CD4-positive, alpha-beta memory T cell (primary cell): ENCODE results near the gene SLC9C1. TPM values are rescaled to one million over a fixed set of nuclear protein-coding genes. Genes with fewer than 3 reads are reported as not detected.

ENCODE experiments used
- CTCF ChIA-PET: fragments of 350-600 bp; sonication (Branson Sonifier 250); formaldehyde crosslinking; loops from one replicate; lab custom pipeline; 2021; ENCODE audit warnings: inconsistent platforms; ENCODE audit not compliant: partially characterized antibody; lab: Charles Lee
- POLR2A ChIA-PET: fragments of 350-600 bp; sonication (Branson Sonifier 250); formaldehyde crosslinking; loops from one replicate; lab custom pipeline; 2021; ENCODE audit not compliant: partially characterized antibody; lab: Charles Lee
- DNase-seq, 5 donors: peaks; one replicate each; pipeline versions ENCODE4 v3.0.0 to v3.0.0-alpha.2; 2020 to 2022; ENCODE audit warnings: mixed read lengths in 1 of 5
- H3K27ac ChIP-seq: one replicate; pipeline ENCODE4 v1.7.0; 2013; ENCODE audit warnings: low read depth, low read length
- H3K27me3 ChIP-seq: 2 replicates; pipeline ENCODE4 v1.7.0; 2013; ENCODE audit warnings: mild to moderate bottlenecking, low read length, moderate library complexity; ENCODE audit not compliant: insufficient read depth
- H3K36me3 ChIP-seq: 2 replicates; pipeline ENCODE4 v1.7.0; 2013; ENCODE audit warnings: mild to moderate bottlenecking, low read length, moderate library complexity; ENCODE audit not compliant: insufficient read depth
- H3K4me1 ChIP-seq: 2 replicates; pipeline ENCODE4 v1.7.0; 2013; ENCODE audit warnings: mild to moderate bottlenecking, low read length, moderate library complexity; ENCODE audit not compliant: insufficient read depth
- H3K4me3 ChIP-seq, 2 donors: one replicate each; pipeline ENCODE4 v1.7.0; 2013; ENCODE audit warnings: low read length in 2 of 2, mild to moderate bottlenecking in 1 of 2
- H3K9me3 ChIP-seq, 2 donors: one replicate each; pipeline ENCODE4 v1.7.0; 2013; ENCODE audit warnings: low read length in 2 of 2, control low read depth in 1 of 2; ENCODE audit not compliant: control insufficient read depth in 1 of 2
- H3K27ac Mint-ChIP-seq, 7 donors: one replicate each; pipeline ENCODE4 v1.8.0; 2020 to 2021; ENCODE audit warnings: mixed read lengths in 7 of 7, mild to moderate bottlenecking in 6 of 7, inconsistent platforms in 3 of 7, moderate library complexity in 3 of 7
- H3K27me3 Mint-ChIP-seq, 2 donors: one replicate each; pipeline ENCODE4 v1.8.0; 2020 to 2021; ENCODE audit warnings: mixed read lengths in 2 of 2
- H3K36me3 Mint-ChIP-seq, 2 donors: one replicate each; pipeline ENCODE4 v1.8.0; 2020 to 2021; ENCODE audit warnings: mixed read lengths in 2 of 2, inconsistent platforms in 1 of 2, mild to moderate bottlenecking in 1 of 2
- H3K4me1 Mint-ChIP-seq, 4 donors: one replicate each; pipeline ENCODE4 v1.8.0; 2020 to 2021; ENCODE audit warnings: mixed read lengths in 4 of 4, mild to moderate bottlenecking in 1 of 4
- H3K4me3 Mint-ChIP-seq, 8 donors: one replicate each; pipeline ENCODE4 v1.8.0; 2020 to 2021; ENCODE audit warnings: mixed read lengths in 8 of 8, mild to moderate bottlenecking in 7 of 8, moderate library complexity in 6 of 8, inconsistent platforms in 3 of 8
- H3K9me3 Mint-ChIP-seq, 8 donors: one replicate each; pipeline ENCODE4 v1.8.0; 2020 to 2021; ENCODE audit warnings: mixed read lengths in 8 of 8, mild to moderate bottlenecking in 5 of 8, inconsistent platforms in 3 of 8, moderate library complexity in 1 of 8
- intact Hi-C: fragments of 100-400 bp; cut with micrococcal nuclease; formaldehyde crosslinking; loops from one replicate; pipeline ENCODE4 v1.15.1; 2023
- polyA plus RNA-seq, 2 donors: library from polyadenylated mRNA; unstranded; fragments of 300-500 nt; fragmentation: Illumina TruSeq; gene quantifications; one replicate each; pipeline ENCODE4 v1.2.3, GENCODE V29; 2021
- total RNA-seq, 2 experiments: library from RNA; stranded (reverse); gene quantifications; one replicate each; pipeline ENCODE4 v1.2.3, GENCODE V29; 2021

Gene SLC9C1
- total and polyA plus RNA-seq, 4 experiments from 2014 or later: not detected

- Histone ChIP-seq H3K27me3 (no peaks in the 10 kb centered on the region), H3K4me1 (peaks cover 32% of the 10 kb centered on the region), H3K36me3 (no peaks in the 10 kb centered on the region), H3K27ac (no peak overlapping the region), H3K9me3 (no peaks in the 10 kb centered on the region), H3K4me3 (no peak overlapping the region)
- H3K36me3 Mint-ChIP-seq: no peaks in the 10 kb centered on the region
- intact Hi-C loops: no loop called here
- peaks cover 16 to 25% (median 21%) of the 10 kb centered on the region in 4 donors for H3K4me1 Mint-ChIP-seq
- no peak overlapping the region for H3K4me3 Mint-ChIP-seq
- no peaks in the 10 kb centered on the region for H3K9me3 Mint-ChIP-seq
- peaks cover 0 to 2% of the 10 kb centered on the region in 2 donors for H3K27me3 Mint-ChIP-seq
- DNase-seq: no peak
- ChIA-PET POLR2A (no interaction called here), CTCF (interaction anchor here (0.9 to 1.9 kb wide), 3 partner anchors 9 to 221 kb away, joined by 3 to 6 read pairs (median 5); no protein-coding TSS in a partner anchor)
- H3K27ac Mint-ChIP-seq: peak overlapping the region in 1 of 7 donors; percentile 9
These were observed 4.8 kb upstream of the SLC9C1 start for GRCh38 chr3:112298781-112299180.

GRCh38 chr3:112297714-112298113 lies 3.7 kb upstream of the SLC9C1 start:
- Mint-ChIP-seq H3K9me3 (no peaks in the 10 kb centered on the region), H3K4me1 (peaks cover 17 to 31% (median 27%) of the 10 kb centered on the region in 4 donors), H3K4me3 (peak overlapping the region; percentile 10 to 66 (median 28)), H3K36me3 (no peaks in the 10 kb centered on the region), H3K27ac (peak overlapping the region in 3 of 7 donors; percentile 0 to 3 (median 1)), H3K27me3 (peaks cover 0 to 2% of the 10 kb centered on the region in 2 donors)
- H3K36me3 ChIP-seq: no peaks in the 10 kb centered on the region
- H3K4me1 ChIP-seq: peaks cover 23% of the 10 kb centered on the region
- intact Hi-C loops: no loop called here
- no peak for DNase-seq
- no peaks in the 10 kb centered on the region for H3K27me3 ChIP-seq
- peak overlapping the region; percentile 21 for H3K27ac ChIP-seq
- ChIA-PET POLR2A (no interaction called here), CTCF (interaction anchor here (1.3 to 1.6 kb wide), 2 partner anchors 25 to 186 kb away, joined by 4 to 6 read pairs; no protein-coding TSS in a partner anchor)
- H3K9me3 ChIP-seq: no peaks in the 10 kb centered on the region
- H3K4me3 ChIP-seq: no peak overlapping the region

- peaks cover 0 to 3% (median 0%) of the 10 kb centered on the region in 8 donors for H3K9me3 Mint-ChIP-seq
- Histone ChIP-seq H3K27me3 (no peaks in the 10 kb centered on the region), H3K36me3 (no peaks in the 10 kb centered on the region), H3K9me3 (no peaks in the 10 kb centered on the region), H3K4me1 (no peaks in the 10 kb centered on the region), H3K27ac (no peak overlapping the region), H3K4me3 (no peak overlapping the region)
- ChIA-PET CTCF (interaction anchor here (0.6 to 1.5 kb wide), 4 partner anchors 10 to 180 kb away, joined by 3 read pairs; no protein-coding TSS in a partner anchor), POLR2A (no interaction called here)
- intact Hi-C loops: no loop called here
- peaks cover 2 to 8% (median 8%) of the 10 kb centered on the region in 4 donors for H3K4me1 Mint-ChIP-seq
- H3K4me3 Mint-ChIP-seq: no peak overlapping the region
- no peak overlapping the region for H3K27ac Mint-ChIP-seq
- no peak for DNase-seq
- no peaks in the 10 kb centered on the region for H3K27me3 Mint-ChIP-seq
- H3K36me3 Mint-ChIP-seq: no peaks in the 10 kb centered on the region
These were observed 5.0 kb downstream of the SLC9C1 start for GRCh38 chr3:112289011-112289410.

GRCh38 chr3:112280266-112280665 lies 13.8 kb downstream of the SLC9C1 start:
- Mint-ChIP-seq H3K27me3 (peaks cover 3 to 11% of the 10 kb centered on the region in 2 donors), H3K27ac (no peak overlapping the region), H3K4me1 (peaks cover 0 to 4% (median 1%) of the 10 kb centered on the region in 4 donors), H3K4me3 (no peak overlapping the region), H3K36me3 (no peaks in the 10 kb centered on the region), H3K9me3 (no peaks in the 10 kb centered on the region)
- intact Hi-C loops: no loop called here
- no peaks in the 10 kb centered on the region for H3K27me3 ChIP-seq
- ChIA-PET POLR2A (no interaction called here), CTCF (no interaction called here)
- no peaks in the 10 kb centered on the region for H3K36me3 ChIP-seq
- no peak overlapping the region for H3K4me3 ChIP-seq
- no peak for DNase-seq
- no peaks in the 10 kb centered on the region for H3K4me1 ChIP-seq
- no peaks in the 10 kb centered on the region for H3K9me3 ChIP-seq
- no peak overlapping the region for H3K27ac ChIP-seq

GRCh38 chr3:112273536-112273935 lies 20.5 kb downstream of the SLC9C1 start:
- Mint-ChIP-seq H3K27ac (no peak overlapping the region), H3K27me3 (peaks cover 3 to 10% of the 10 kb centered on the region in 2 donors), H3K36me3 (no peaks in the 10 kb centered on the region), H3K4me3 (no peak overlapping the region), H3K9me3 (no peaks in the 10 kb centered on the region), H3K4me1 (no peaks in the 10 kb centered on the region)
- Histone ChIP-seq H3K36me3 (no peaks in the 10 kb centered on the region), H3K9me3 (no peaks in the 10 kb centered on the region), H3K27me3 (no peaks in the 10 kb centered on the region), H3K4me3 (no peak overlapping the region), H3K27ac (no peak overlapping the region), H3K4me1 (no peaks in the 10 kb centered on the region)
- ChIA-PET POLR2A (no interaction called here), CTCF (interaction anchor here (1.2 to 2.3 kb wide), 2 partner anchors 12 to 20 kb away, joined by 3 to 9 read pairs; partner anchors contain the start of gene SLC9C1)
- intact Hi-C loops: no loop called here
- DNase-seq: no peak

- Mint-ChIP-seq H3K27me3 (peaks cover 0 to 1% of the 10 kb centered on the region in 2 donors), H3K4me1 (peaks cover 0 to 2% (median 0%) of the 10 kb centered on the region in 4 donors), H3K4me3 (no peak overlapping the region), H3K9me3 (peaks cover 0 to 5% (median 0%) of the 10 kb centered on the region in 8 donors), H3K36me3 (no peaks in the 10 kb centered on the region), H3K27ac (no peak overlapping the region)
- no peaks in the 10 kb centered on the region for H3K36me3 ChIP-seq
- ChIA-PET CTCF (interaction anchor here (1.5 kb wide), 1 partner anchor 16 kb away, joined by 3 read pairs; no protein-coding TSS in a partner anchor), POLR2A (no interaction called here)
- no peaks in the 10 kb centered on the region for H3K4me1 ChIP-seq
- no peak overlapping the region for H3K27ac ChIP-seq
- no peak overlapping the region for H3K4me3 ChIP-seq
- intact Hi-C loops: no loop called here
- DNase-seq: no peak
- H3K9me3 ChIP-seq: no peaks in the 10 kb centered on the region
- no peaks in the 10 kb centered on the region for H3K27me3 ChIP-seq
These were observed 32.3 kb downstream of the SLC9C1 start for GRCh38 chr3:112261742-112262141.

- CTCF ChIA-PET: no interaction called here
- Mint-ChIP-seq H3K27ac (peak overlapping the region in 1 of 7 donors; percentile 34), H3K27me3 (peaks cover 0 to 1% of the 10 kb centered on the region in 2 donors)
These were observed 33.5 kb downstream of the SLC9C1 start for GRCh38 chr3:112260563-112260962.

More at GRCh38 chr3:112260563-112260962, 33.5 kb downstream of the SLC9C1 start:
- POLR2A ChIA-PET: no interaction called here
- no peaks in the 10 kb centered on the region for H3K4me1 ChIP-seq
- no peak overlapping the region for H3K4me3 ChIP-seq
- DNase-seq: no peak
- Mint-ChIP-seq H3K4me3 (no peak overlapping the region), H3K36me3 (no peaks in the 10 kb centered on the region), H3K9me3 (peaks cover 0 to 5% (median under 1%) of the 10 kb centered on the region in 8 donors), H3K4me1 (peaks cover 0 to 2% (median 0%) of the 10 kb centered on the region in 4 donors)
- H3K27me3 ChIP-seq: no peaks in the 10 kb centered on the region
- no peak overlapping the region for H3K27ac ChIP-seq
- H3K9me3 ChIP-seq: no peaks in the 10 kb centered on the region
- H3K36me3 ChIP-seq: no peaks in the 10 kb centered on the region
- intact Hi-C loops: no loop called here
